ENCODE measurements around the gene NUP210L. TPM values are rescaled to one million over a fixed set of nuclear protein-coding genes. Genes with fewer than 3 reads are reported as not detected.

The NUP210L gene
- total and polyA plus RNA-seq, 2 of the 13 experiments (the other 11 are each of a cell fraction or from before 2014, with no cell fraction given), result not detected

- TF ChIP-seq NCOA2 (CRISPR knock-in tag; IDR thresholded peaks at IDR 0.05) (no peak), KLF16 (CRISPR knock-in tag; IDR thresholded peaks at IDR 0.05) (no peak), ZNF577 (CRISPR knock-in tag; IDR thresholded peaks at IDR 0.05; ENCODE audit: borderline replicate concordance, low read depth) (no peak), GPN1 (CRISPR knock-in tag; IDR thresholded peaks at IDR 0.05; ENCODE audit: borderline replicate concordance) (no peak), ZNF616 (CRISPR knock-in tag; IDR thresholded peaks at IDR 0.05; ENCODE audit: low read depth) (no peak), CREBL2 (CRISPR knock-in tag; IDR thresholded peaks at IDR 0.05; ENCODE audit: borderline replicate concordance) (no peak), HNRNPLL (IDR thresholded peaks at IDR 0.05; ENCODE audit: low read depth, low read length, poor library complexity, severe bottlenecking) (no peak), MLX (CRISPR knock-in tag; IDR thresholded peaks at IDR 0.05) (no peak), ZNF570 (CRISPR knock-in tag; IDR thresholded peaks at IDR 0.05; ENCODE audit: borderline replicate concordance) (no peak)
Measured at GRCh38 chr1:154167461-154167860, 12.6 kb upstream of the NUP210L start (continued).

GRCh38 chr1:154166207-154166606, 11.3 kb upstream of the NUP210L start:
- Histone ChIP-seq H3K27me3 (ENCODE audit: control insufficient read depth in 1 of 2, insufficient read depth in 2 of 2, low read length in 2 of 2) (no peaks in the 10 kb centered on the region), H3K9me3 (ENCODE audit: low read length) (no peaks in the 10 kb centered on the region), H2AFZ (ENCODE audit: low read length) (no peak overlapping the region), H3K27ac (ENCODE audit: extremely low read length, insufficient read depth, low read length) (no peak overlapping the region), H3K36me3 (replicated peaks in 1 of 2; ENCODE audit: control insufficient read depth in 1 of 2, insufficient read depth in 2 of 2, low read length in 2 of 2) (peaks cover 26 to 85% of the 10 kb centered on the region in 2 experiments), H3K9ac (ENCODE audit: insufficient read depth, low read depth, low read length) (no peak overlapping the region), H3K4me3 (replicated peaks in 1 of 3; ENCODE audit: insufficient read depth in 1 of 3, low read depth in 2 of 3, low read length in 3 of 3) (no peak overlapping the region), H3K4me1 (ENCODE audit: insufficient read depth, low read length) (no peaks in the 10 kb centered on the region), H3K79me2 (ENCODE audit: insufficient read depth, low read length) (no peaks in the 10 kb centered on the region), H3K4me2 (ENCODE audit: low read depth, low read length) (no peak overlapping the region), H4K20me1 (ENCODE audit: insufficient read depth, low read length) (no peaks in the 10 kb centered on the region)
- BruUV-seq (replicated peaks), result no TSS peak
- CTCF ChIA-PET (ENCODE audit: low intra/inter-chr PET ratio, low total read pairs), result no interaction called here
- intact Hi-C loops (cut with micrococcal nuclease; ENCODE audit: unreplicated experiment) (no loop called here), in situ Hi-C loops (cut with HindIII; ENCODE audit: extremely low pct_ligation_motif_present, low pct_unique_long_range_greater_than_20kb) (no loop called here)
- TF ChIP-seq NFYB (CRISPR knock-in tag; IDR thresholded peaks at IDR 0.05) (no peak), ZNF747 (CRISPR knock-in tag; IDR thresholded peaks at IDR 0.05; ENCODE audit: borderline replicate concordance) (no peak)
- ATAC-seq (no peak), DNase-seq (ENCODE audit: low spot score) (no peak), FAIRE-seq (no peak)
- POLR2A ChIA-PET, result no interaction called here
- 100% methylated on average over 1 of the region's 1 CpG for WGBS (ENCODE audit: low lambda C conversion rate)

Measured in HepG2 (cell line).